Body of pancreas (tissue), 4 donors: ENCODE data around the gene PDZD7. TPM values are rescaled to one million over a fixed set of nuclear protein-coding genes. Genes with fewer than 3 reads are reported as not detected.

Experiments used
- ATAC-seq: fragments of 150-250 bp; one replicate; pipeline ENCODE4 v1.9.1; 2016
- DNase-seq, 4 donors: peaks; one replicate each; pipeline ENCODE4 v3.0.0-alpha.2; 2019
- H3K27ac ChIP-seq, 4 donors: fragments of 200-600 bp; sonication (generic); 1 replicate in 3 of 4; 2 replicates in 1 of 4; pipeline versions ENCODE4 v1.5.1 to v1.6.1; 2016 to 2019; ENCODE audit warnings: mild to moderate bottlenecking in 1 of 4, mixed read lengths in 1 of 4, moderate library complexity in 1 of 4
- H3K27me3 ChIP-seq, 2 donors: fragments of 200-600 bp; sonication (generic); one replicate each; pipeline ENCODE4 v1.6.0; 2016; ENCODE audit warnings: mild to moderate bottlenecking in 1 of 2
- H3K36me3 ChIP-seq, 2 donors: fragments of 200-600 bp; sonication (generic); replicated peaks in 1 of 2; 2 replicates each; pipeline ENCODE4 v1.5.1; 2016; ENCODE audit warnings: low read depth in 2 of 2; ENCODE audit not compliant: insufficient read depth in 1 of 2
- H3K4me1 ChIP-seq: fragments of 200-600 bp; sonication (generic); one replicate; pipeline ENCODE4 v1.6.0; 2016
- H3K4me3 ChIP-seq, 2 donors: fragments of 200-600 bp; sonication (generic); 1 replicate in 1 of 2; 2 replicates in 1 of 2; pipeline ENCODE4 v1.5.1; 2016 to 2019
- H3K9me3 ChIP-seq, 3 donors: fragments of 200-600 bp; sonication (generic); 1 replicate in 2 of 3; 2 replicates in 1 of 3; pipeline ENCODE4 v1.5.1; 2016
- POLR2A ChIP-seq, 3 donors: fragments of 450-650 bp; IDR thresholded peaks; one replicate each; pipeline ENCODE4 v1.6.1; 2016; ENCODE audit warnings: antibody characterized with exemption in 3 of 3, mild to moderate bottlenecking in 2 of 3
- WGBS, 2 donors: methylation state at CpG; one replicate each; pipeline ENCODE4 v1.1.5; 2017; 5-methylcytosine and 5-hydroxymethylcytosine counted together
- intact Hi-C: fragments of 100-400 bp; cut with DNase I; formaldehyde crosslinking; loops from one replicate; pipeline ENCODE4 v1.15.1; 2023
- total RNA-seq, 2 donors: library from RNA; depleted of rRNA; stranded (reverse); fragments of >200 nt; gene quantifications; one replicate each; pipeline ENCODE4 v1.1.0, GENCODE V29; 2016
- TF ChIP-seq, protein P1 (sequence below), 7 experiments: fragments of 450-650 bp in 4 of 7; fragments of 200-600 bp in 3 of 7; sonication (generic) in 3 of 7; IDR thresholded peaks; one replicate each; pipeline ENCODE4 v1.5.1; 2016 to 2019; ENCODE audit warnings: antibody characterized with exemption in 7 of 7

The PDZD7 gene
- total RNA-seq, 2 donors from 2014 or later: 0.52 to 0.66 TPM

DNA sequence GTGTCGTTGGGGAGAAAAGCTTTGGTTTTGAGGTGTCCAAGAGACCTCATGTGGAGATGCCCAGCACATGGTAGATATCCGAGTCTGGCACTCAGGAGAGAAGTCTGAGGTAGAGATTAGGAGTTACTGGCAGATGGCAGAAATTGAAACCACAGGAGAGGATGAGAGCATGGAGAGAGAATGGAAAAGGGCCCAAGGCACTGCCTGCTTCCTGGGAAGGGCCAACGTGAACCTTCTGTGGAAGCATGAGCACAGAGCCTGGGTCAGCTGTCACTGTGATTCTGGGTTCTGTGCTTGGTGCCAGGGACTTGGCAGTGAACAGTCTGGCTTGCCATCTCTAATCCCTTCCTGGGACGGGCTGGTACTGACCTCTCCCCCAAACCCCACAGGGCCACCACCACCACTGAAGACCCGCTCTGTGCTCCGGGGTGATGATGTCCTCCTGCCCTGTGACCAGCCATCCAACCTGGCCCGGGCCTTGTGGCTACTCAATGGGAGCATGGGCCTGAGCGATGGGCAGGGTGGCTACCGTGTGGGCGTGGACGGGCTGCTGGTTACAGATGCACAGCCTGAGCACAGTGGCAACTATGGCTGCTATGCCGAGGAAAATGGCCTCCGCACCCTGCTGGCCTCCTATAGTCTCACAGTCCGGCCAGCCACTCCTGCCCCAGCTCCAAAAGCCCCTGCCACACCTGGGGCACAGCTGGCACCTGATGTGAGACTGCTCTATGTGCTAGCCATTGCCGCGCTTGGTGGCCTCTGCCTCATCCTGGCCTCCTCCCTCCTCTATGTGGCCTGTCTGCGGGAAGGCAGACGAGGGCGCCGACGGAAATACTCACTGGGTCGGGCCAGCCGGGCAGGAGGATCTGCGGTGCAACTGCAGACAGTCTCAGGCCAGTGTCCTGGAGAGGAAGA is 47.8 kb downstream of the PDZD7 start:
- WGBS, 2 donors: 75 to 89% methylated on average over 10 to 24 of the region's 24 CpGs
- no peak overlapping the region for H3K4me3 ChIP-seq
- H3K27ac ChIP-seq: no peak overlapping the region
- TF ChIP-seq, protein P1, sequence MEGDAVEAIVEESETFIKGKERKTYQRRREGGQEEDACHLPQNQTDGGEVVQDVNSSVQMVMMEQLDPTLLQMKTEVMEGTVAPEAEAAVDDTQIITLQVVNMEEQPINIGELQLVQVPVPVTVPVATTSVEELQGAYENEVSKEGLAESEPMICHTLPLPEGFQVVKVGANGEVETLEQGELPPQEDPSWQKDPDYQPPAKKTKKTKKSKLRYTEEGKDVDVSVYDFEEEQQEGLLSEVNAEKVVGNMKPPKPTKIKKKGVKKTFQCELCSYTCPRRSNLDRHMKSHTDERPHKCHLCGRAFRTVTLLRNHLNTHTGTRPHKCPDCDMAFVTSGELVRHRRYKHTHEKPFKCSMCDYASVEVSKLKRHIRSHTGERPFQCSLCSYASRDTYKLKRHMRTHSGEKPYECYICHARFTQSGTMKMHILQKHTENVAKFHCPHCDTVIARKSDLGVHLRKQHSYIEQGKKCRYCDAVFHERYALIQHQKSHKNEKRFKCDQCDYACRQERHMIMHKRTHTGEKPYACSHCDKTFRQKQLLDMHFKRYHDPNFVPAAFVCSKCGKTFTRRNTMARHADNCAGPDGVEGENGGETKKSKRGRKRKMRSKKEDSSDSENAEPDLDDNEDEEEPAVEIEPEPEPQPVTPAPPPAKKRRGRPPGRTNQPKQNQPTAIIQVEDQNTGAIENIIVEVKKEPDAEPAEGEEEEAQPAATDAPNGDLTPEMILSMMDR (IDR thresholded peaks at IDR 0.05): no peak
- TF ChIP-seq POLR2A (IDR thresholded peaks at IDR 0.05): no peak
- ATAC-seq (no peak), DNase-seq (peak in 3 of 4 donors; percentile 1 to 9 (median 6))
- H3K27me3 ChIP-seq: no peaks in the 10 kb centered on the region
- H3K9me3 ChIP-seq: no peaks in the 10 kb centered on the region
- H3K4me1 ChIP-seq: peaks cover 28% of the 10 kb centered on the region
- intact Hi-C loops: no loop called here
- peaks cover 0 to 7% of the 10 kb centered on the region in 2 donors for H3K36me3 ChIP-seq

- peaks cover 0 to 7% of the 10 kb centered on the region in 2 donors for H3K36me3 ChIP-seq
- WGBS, 2 donors: 73 to 87% methylated on average over 5 of the region's 5 CpGs
- DNase-seq: no peak
Measured at GRCh38 chr10:100981178-100981772, 49.7 kb downstream of the PDZD7 start.

DNA sequence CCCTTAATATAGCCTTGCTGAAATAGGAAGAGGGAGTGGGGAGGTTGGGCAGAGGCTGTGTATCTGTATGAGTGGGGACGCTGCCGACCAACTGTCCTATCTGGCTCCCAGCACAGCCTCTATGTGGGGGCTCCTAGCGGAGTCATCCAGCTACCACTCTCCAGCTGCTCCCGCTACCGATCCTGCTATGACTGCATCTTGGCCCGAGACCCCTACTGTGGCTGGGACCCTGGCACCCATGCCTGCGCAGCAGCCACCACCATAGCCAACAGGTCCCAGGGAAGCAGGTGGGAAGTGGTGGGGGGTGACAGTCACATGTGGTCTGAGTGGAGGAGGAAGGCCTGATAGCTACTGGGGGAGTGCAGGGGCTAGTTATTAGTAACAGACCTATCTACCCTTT is 50.2 kb downstream of the PDZD7 start:
- DNase-seq (no peak), ATAC-seq (no peak)
- peaks cover 0 to 7% of the 10 kb centered on the region in 2 donors for H3K36me3 ChIP-seq

More at GRCh38 chr10:100981178-100981772, 49.7 kb downstream of the PDZD7 start:
- no peak overlapping the region for H3K27ac ChIP-seq
- H3K4me1 ChIP-seq: peaks cover 17% of the 10 kb centered on the region
- H3K27me3 ChIP-seq: no peaks in the 10 kb centered on the region
- H3K9me3 ChIP-seq: no peaks in the 10 kb centered on the region
- intact Hi-C loops: no loop called here
- ATAC-seq: no peak
- TF ChIP-seq, protein P1 (IDR thresholded peaks at IDR 0.05): no peak
- H3K4me3 ChIP-seq: no peak overlapping the region

GRCh38 chr10:100980311-100980710 is 50.6 kb downstream of the PDZD7 start:
- no peaks in the 10 kb centered on the region for H3K27me3 ChIP-seq
- no peak for ATAC-seq
- no peak for TF ChIP-seq POLR2A (IDR thresholded peaks at IDR 0.05)
- TF ChIP-seq, protein P1 (IDR thresholded peaks at IDR 0.05): no peak
- H3K4me1 ChIP-seq: peaks cover 8% of the 10 kb centered on the region
- no peak overlapping the region for H3K4me3 ChIP-seq
- 70 to 100% methylated on average over 1 to 2 of the region's 2 CpGs for WGBS, 2 donors
- no peak for DNase-seq
- intact Hi-C loops: no loop called here
- H3K27ac ChIP-seq: no peak overlapping the region
- H3K36me3 ChIP-seq: peaks cover 0 to 7% of the 10 kb centered on the region in 2 donors
- H3K9me3 ChIP-seq: no peaks in the 10 kb centered on the region

More for the DNA sequence above, 50.2 kb downstream of the PDZD7 start:
- Histone ChIP-seq H3K4me3 (no peak overlapping the region), H3K4me1 (peaks cover 12% of the 10 kb centered on the region), H3K27ac (no peak overlapping the region), H3K27me3 (no peaks in the 10 kb centered on the region), H3K9me3 (no peaks in the 10 kb centered on the region)
- TF ChIP-seq POLR2A (IDR thresholded peaks at IDR 0.05): no peak
- TF ChIP-seq, protein P1 (IDR thresholded peaks at IDR 0.05): no peak
- intact Hi-C loops: no loop called here
- WGBS, 2 donors: 94 to 95% methylated on average over 7 of the region's 7 CpGs
